ENCODE data around the gene MVK. TPM values are rescaled to one million over a fixed set of nuclear protein-coding genes. Genes with fewer than 3 reads are reported as not detected.

Gene MVK
- total and polyA plus RNA-seq, 3 donors from 2014 or later, result 49.8 to 63.6 (median 63.1) TPM

GRCh38 chr12:109631751-109632150 lies 58.2 kb downstream of the MVK start:
- H3K36me3 ChIP-seq (ENCODE audit: low read depth, missing control alignments), result no peaks in the 10 kb centered on the region
- intact Hi-C loops (cut with DNase I; ENCODE audit: low total_unique reads), result no loop called here
- no peaks in the 10 kb centered on the region for H3K27me3 ChIP-seq
- whole genome bisulfite sequencing, 2 donors, result 85 to 87% methylated on average over 3 of the region's 3 CpGs
- no peak overlapping the region for H3K27ac ChIP-seq
- H3K4me1 ChIP-seq, result no peaks in the 10 kb centered on the region
- TF ChIP-seq CTCF (IDR thresholded peaks at IDR 0.05), result no peak
- TF ChIP-seq POLR2A (IDR thresholded peaks at IDR 0.05), result no peak
- no peak for DNase-seq
- no peaks in the 10 kb centered on the region for H3K9me3 ChIP-seq
- no peak overlapping the region for H3K4me3 ChIP-seq

- no peak overlapping the region for H3K27ac ChIP-seq
- H3K36me3 ChIP-seq (ENCODE audit: low read depth, missing control alignments), result no peaks in the 10 kb centered on the region
- DNase-seq, result no peak
- no peaks in the 10 kb centered on the region for H3K9me3 ChIP-seq
- WGBS, 2 donors, result 83 to 87% methylated on average over 8 of the region's 8 CpGs
- intact Hi-C loops (cut with DNase I; ENCODE audit: low total_unique reads), result no loop called here
- no peak overlapping the region for H3K4me3 ChIP-seq
- H3K27me3 ChIP-seq, result no peaks in the 10 kb centered on the region
- TF ChIP-seq POLR2A (IDR thresholded peaks at IDR 0.05) (no peak), CTCF (IDR thresholded peaks at IDR 0.05) (no peak)
- no peaks in the 10 kb centered on the region for H3K4me1 ChIP-seq
These were observed 58.7 kb downstream of the MVK start for GRCh38 chr12:109632342-109632741.

GRCh38 chr12:109635717-109636116 lies 62.1 kb downstream of the MVK start:
- no peak for DNase-seq
- H3K27ac ChIP-seq, result no peak overlapping the region
- no peak overlapping the region for H3K4me3 ChIP-seq
- intact Hi-C loops (cut with DNase I; ENCODE audit: low total_unique reads), result no loop called here
- no peaks in the 10 kb centered on the region for H3K4me1 ChIP-seq
- H3K36me3 ChIP-seq (ENCODE audit: low read depth, missing control alignments), result no peaks in the 10 kb centered on the region
- H3K27me3 ChIP-seq, result no peaks in the 10 kb centered on the region
- 99 to 100% methylated on average over 3 of the region's 3 CpGs for WGBS, 2 donors
- H3K9me3 ChIP-seq, result no peaks in the 10 kb centered on the region
- no peak for TF ChIP-seq CTCF (IDR thresholded peaks at IDR 0.05)
- no peak for TF ChIP-seq POLR2A (IDR thresholded peaks at IDR 0.05)

- Histone ChIP-seq H3K36me3 (ENCODE audit: low read depth, missing control alignments) (no peaks in the 10 kb centered on the region), H3K4me1 (no peaks in the 10 kb centered on the region), H3K9me3 (no peaks in the 10 kb centered on the region), H3K4me3 (no peak overlapping the region), H3K27me3 (no peaks in the 10 kb centered on the region), H3K27ac (no peak overlapping the region)
- TF ChIP-seq CTCF (IDR thresholded peaks at IDR 0.05) (no peak), POLR2A (IDR thresholded peaks at IDR 0.05) (no peak)
- intact Hi-C loops (cut with DNase I; ENCODE audit: low total_unique reads), result no loop called here
- DNase-seq, result no peak
- 42 to 51% methylated on average over 4 to 6 of the region's 6 CpGs for WGBS, 2 donors
These were observed 63.8 kb downstream of the MVK start for GRCh38 chr12:109637348-109637747.

- DNase-seq, result no peak
- 75 to 82% methylated on average over 3 of the region's 3 CpGs for WGBS, 2 donors
- Histone ChIP-seq H3K4me1 (no peaks in the 10 kb centered on the region), H3K27ac (no peak overlapping the region), H3K4me3 (no peak overlapping the region), H3K36me3 (ENCODE audit: low read depth, missing control alignments) (no peaks in the 10 kb centered on the region), H3K27me3 (no peaks in the 10 kb centered on the region), H3K9me3 (no peaks in the 10 kb centered on the region)
- intact Hi-C loops (cut with DNase I; ENCODE audit: low total_unique reads), result no loop called here
- TF ChIP-seq CTCF (IDR thresholded peaks at IDR 0.05), result no peak
- no peak for TF ChIP-seq POLR2A (IDR thresholded peaks at IDR 0.05)
These were observed 64.4 kb downstream of the MVK start for GRCh38 chr12:109637996-109638395.
